ENCODE results near the gene ANTXR2. TPM values are rescaled to one million over a fixed set of nuclear protein-coding genes. Genes with fewer than 3 reads are reported as not detected.

The ANTXR2 gene
- total RNA-seq, 1 donor from 2014 or later = 28.3 TPM

DNA sequence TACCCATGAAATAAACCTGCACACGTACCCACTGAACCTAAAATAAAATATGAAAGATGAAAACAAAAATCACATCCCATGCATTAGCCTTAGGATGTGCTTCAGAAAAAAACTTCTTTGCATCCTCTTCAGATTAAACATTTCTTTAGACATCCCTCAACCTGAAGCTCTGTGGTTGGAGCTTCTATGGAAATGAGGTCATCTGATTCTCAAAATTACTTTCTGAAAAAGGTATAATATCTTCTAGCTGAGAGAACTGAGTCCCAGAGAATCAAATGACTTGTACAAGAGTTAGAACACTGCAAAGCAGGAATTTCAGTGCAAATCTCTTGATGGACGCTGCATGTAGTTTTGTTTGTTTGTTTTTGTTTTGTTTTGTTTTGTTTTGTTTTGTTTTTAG lies 19.1 kb upstream of the ANTXR2 start:
- H3K9ac ChIP-seq = no peak overlapping the region
- no peaks in the 10 kb centered on the region for H3K36me3 ChIP-seq
- no peak overlapping the region for H3K27ac ChIP-seq
- no peaks in the 10 kb centered on the region for H3F3A ChIP-seq (ENCODE audit: low read depth)
- Mint-ChIP-seq H3K27me3 (ENCODE audit: insufficient read depth, low read depth) (no peaks in the 10 kb centered on the region), H3K4me1 (no peaks in the 10 kb centered on the region), H3K4me3 (no peak overlapping the region), H3K27ac (no peak overlapping the region), H3K36me3 (no peaks in the 10 kb centered on the region), H3K9me3 (no peaks in the 10 kb centered on the region)
- H4K20me1 ChIP-seq (ENCODE audit: low read depth) = no peaks in the 10 kb centered on the region
- H3K9me3 ChIP-seq (ENCODE audit: low read depth) = no peaks in the 10 kb centered on the region
- no peak overlapping the region for H3K4me2 ChIP-seq
- no peaks in the 10 kb centered on the region for H3K79me2 ChIP-seq (ENCODE audit: low read depth)
- H3K27me3 ChIP-seq = no peaks in the 10 kb centered on the region
- H2AFZ ChIP-seq (replicated peaks) = no peak overlapping the region
- no peak for DNase-seq (ENCODE audit: low spot score)
- no peaks in the 10 kb centered on the region for H3K4me1 ChIP-seq
- no peak overlapping the region for H3K4me3 ChIP-seq
- TF ChIP-seq EZH2phosphoT487 (IDR thresholded peaks at IDR 0.05) = no peak
- TF ChIP-seq CTCF (IDR thresholded peaks at IDR 0.05) = no peak
- no peak for TF ChIP-seq EZH2 (IDR thresholded peaks at IDR 0.05)

DNA sequence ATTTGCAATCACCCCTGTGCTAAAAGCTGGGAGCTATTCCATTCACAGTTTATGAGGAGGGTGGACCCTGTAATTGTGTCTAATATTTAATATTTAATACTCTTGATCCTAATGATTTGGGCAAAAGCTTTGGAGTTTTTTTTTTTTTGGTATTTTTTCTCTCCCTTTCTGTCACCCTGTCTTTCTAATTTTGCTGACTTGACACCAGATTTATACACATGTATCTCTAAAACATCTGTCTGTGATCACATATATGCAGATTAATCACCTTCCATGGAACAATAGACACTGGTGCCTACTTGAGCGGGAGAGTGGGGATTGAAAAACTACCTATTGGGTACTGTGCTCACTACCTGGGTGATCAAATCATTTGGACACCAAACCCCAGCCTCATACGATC lies 18.7 kb upstream of the ANTXR2 start:
- DNase-seq (ENCODE audit: low spot score) = no peak
- no peaks in the 10 kb centered on the region for H3K4me1 Mint-ChIP-seq
- no peak overlapping the region for H3K27ac Mint-ChIP-seq
- H4K20me1 ChIP-seq (ENCODE audit: low read depth) = no peaks in the 10 kb centered on the region
- no peaks in the 10 kb centered on the region for H3K27me3 ChIP-seq
- H3K4me2 ChIP-seq = no peak overlapping the region
- H3K9me3 Mint-ChIP-seq = no peaks in the 10 kb centered on the region
- no peaks in the 10 kb centered on the region for H3K4me1 ChIP-seq
- H3K4me3 Mint-ChIP-seq = no peak overlapping the region
- H3K36me3 Mint-ChIP-seq = no peaks in the 10 kb centered on the region
- no peaks in the 10 kb centered on the region for H3F3A ChIP-seq (ENCODE audit: low read depth)
- H3K4me3 ChIP-seq = no peak overlapping the region
- TF ChIP-seq EZH2 (IDR thresholded peaks at IDR 0.05) = no peak
- TF ChIP-seq CTCF (IDR thresholded peaks at IDR 0.05) = no peak
- TF ChIP-seq EZH2phosphoT487 (IDR thresholded peaks at IDR 0.05) = no peak
- H3K36me3 ChIP-seq = no peaks in the 10 kb centered on the region
- no peaks in the 10 kb centered on the region for H3K9me3 ChIP-seq (ENCODE audit: low read depth)
- no peak overlapping the region for H3K27ac ChIP-seq
- no peaks in the 10 kb centered on the region for H3K27me3 Mint-ChIP-seq (ENCODE audit: insufficient read depth, low read depth)
- H3K79me2 ChIP-seq (ENCODE audit: low read depth) = no peaks in the 10 kb centered on the region
- no peak overlapping the region for H2AFZ ChIP-seq (replicated peaks)
- no peak overlapping the region for H3K9ac ChIP-seq

GRCh38 chr4:80091184-80091583 lies 18.2 kb upstream of the ANTXR2 start:
- Histone ChIP-seq H3K9me3 (ENCODE audit: low read depth) (no peaks in the 10 kb centered on the region), H3K9ac (no peak overlapping the region), H3K27ac (no peak overlapping the region), H3F3A (ENCODE audit: low read depth) (no peaks in the 10 kb centered on the region), H3K27me3 (no peaks in the 10 kb centered on the region), H3K36me3 (no peaks in the 10 kb centered on the region), H3K4me3 (no peak overlapping the region), H4K20me1 (ENCODE audit: low read depth) (no peaks in the 10 kb centered on the region), H2AFZ (replicated peaks) (no peak overlapping the region), H3K4me2 (no peak overlapping the region), H3K79me2 (ENCODE audit: low read depth) (no peaks in the 10 kb centered on the region), H3K4me1 (no peaks in the 10 kb centered on the region)
- Mint-ChIP-seq H3K27ac (no peak overlapping the region), H3K36me3 (no peaks in the 10 kb centered on the region), H3K4me3 (no peak overlapping the region), H3K4me1 (no peaks in the 10 kb centered on the region), H3K9me3 (no peaks in the 10 kb centered on the region), H3K27me3 (ENCODE audit: insufficient read depth, low read depth) (no peaks in the 10 kb centered on the region)
- TF ChIP-seq EZH2 (IDR thresholded peaks at IDR 0.05) (no peak), EZH2phosphoT487 (IDR thresholded peaks at IDR 0.05) (no peak), CTCF (IDR thresholded peaks at IDR 0.05) (no peak)
- DNase-seq (ENCODE audit: low spot score) = no peak

GRCh38 chr4:80090090-80090489 lies 17.1 kb upstream of the ANTXR2 start:
- no peak for DNase-seq (ENCODE audit: low spot score)
- no peaks in the 10 kb centered on the region for H3K27me3 Mint-ChIP-seq (ENCODE audit: insufficient read depth, low read depth)
- no peak overlapping the region for H3K27ac Mint-ChIP-seq
- H3K27me3 ChIP-seq = no peaks in the 10 kb centered on the region
- H3K9me3 Mint-ChIP-seq = no peaks in the 10 kb centered on the region
- no peaks in the 10 kb centered on the region for H3K36me3 ChIP-seq
- H3K9ac ChIP-seq = no peak overlapping the region
- H3F3A ChIP-seq (ENCODE audit: low read depth) = no peaks in the 10 kb centered on the region
- H3K9me3 ChIP-seq (ENCODE audit: low read depth) = no peaks in the 10 kb centered on the region
- no peaks in the 10 kb centered on the region for H3K79me2 ChIP-seq (ENCODE audit: low read depth)
- no peak overlapping the region for H3K4me3 Mint-ChIP-seq
- H2AFZ ChIP-seq (replicated peaks) = no peak overlapping the region
- no peaks in the 10 kb centered on the region for H3K36me3 Mint-ChIP-seq
- H3K27ac ChIP-seq = no peak overlapping the region
- TF ChIP-seq EZH2 (IDR thresholded peaks at IDR 0.05) (no peak), CTCF (IDR thresholded peaks at IDR 0.05) (no peak), EZH2phosphoT487 (IDR thresholded peaks at IDR 0.05) (no peak)
- no peak overlapping the region for H3K4me2 ChIP-seq
- H3K4me3 ChIP-seq = no peak overlapping the region
- no peaks in the 10 kb centered on the region for H4K20me1 ChIP-seq (ENCODE audit: low read depth)
- no peaks in the 10 kb centered on the region for H3K4me1 Mint-ChIP-seq
- no peaks in the 10 kb centered on the region for H3K4me1 ChIP-seq

Measured in neural progenitor cell (in vitro differentiated cells).